Measurements from ENCODE around the gene ZNF598. TPM values are rescaled to one million over a fixed set of nuclear protein-coding genes. Genes with fewer than 3 reads are reported as not detected.

Gene ZNF598
- total and polyA plus RNA-seq, 2 of the 13 experiments (the other 11 are each of a cell fraction or from before 2014, with no cell fraction given), result 13.5 to 14.2 TPM

DNA sequence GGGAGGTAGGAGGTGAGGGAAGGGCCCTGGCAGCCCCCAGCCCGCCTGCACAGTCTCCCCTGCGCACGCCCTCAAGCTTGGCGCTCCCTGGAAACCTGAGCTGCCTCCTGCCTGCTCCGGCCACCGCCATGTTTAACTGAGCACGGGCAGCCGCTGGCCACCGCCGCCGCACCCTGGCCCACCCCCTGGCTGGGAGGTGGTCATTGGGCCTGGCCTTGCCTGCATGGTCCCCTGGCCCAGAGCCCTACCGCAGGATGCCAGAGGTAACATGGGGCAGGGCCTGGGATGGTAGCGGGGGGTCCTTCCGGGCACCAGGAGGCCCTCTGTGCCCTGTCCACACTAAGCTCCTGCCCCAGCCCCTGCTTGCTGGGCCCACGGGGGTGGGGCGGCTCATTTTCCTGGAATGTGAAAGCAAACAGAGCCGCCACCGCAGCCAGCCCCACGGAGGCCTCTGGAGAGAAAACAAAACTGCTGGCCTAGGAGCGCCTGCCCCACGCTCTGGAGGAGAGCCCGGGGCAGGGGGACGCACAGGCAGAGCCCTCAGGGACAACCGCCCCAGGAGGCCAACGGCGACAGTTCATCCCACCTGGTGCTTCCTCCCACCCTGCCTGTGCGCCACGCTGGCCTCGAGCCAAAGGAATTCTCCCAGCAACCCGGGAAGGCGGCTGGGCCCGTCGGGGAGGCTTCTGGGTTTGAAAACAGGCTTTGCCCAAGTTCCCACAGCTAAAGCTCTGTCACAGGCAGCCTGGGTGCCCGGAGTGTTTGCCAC is 26.0 kb upstream of the ZNF598 start (continued):
- TF ChIP-seq HNRNPUL1 (IDR thresholded peaks at IDR 0.05; ENCODE audit: low read depth, low read length) (no peak), RARG (CRISPR knock-in tag; IDR thresholded peaks at IDR 0.05; ENCODE audit: low read depth) (no peak), IKZF5 (CRISPR knock-in tag; IDR thresholded peaks at IDR 0.05) (peak; percentile 86), ZBTB21 (CRISPR knock-in tag; IDR thresholded peaks at IDR 0.05) (no peak; the same call in 1 of the 2 replicates), ZFYVE20 (CRISPR knock-in tag; IDR thresholded peaks at IDR 0.05; ENCODE audit: borderline replicate concordance, low read depth) (no peak), ZNF382 (CRISPR knock-in tag; IDR thresholded peaks at IDR 0.05; ENCODE audit: borderline replicate concordance) (no peak), BCL6 (CRISPR knock-in tag; IDR thresholded peaks at IDR 0.05) (peak; percentile 89), ZNF513 (CRISPR knock-in tag; conservative IDR thresholded peaks at IDR 0.05) (no peak), MED8 (CRISPR knock-in tag; IDR thresholded peaks at IDR 0.05; ENCODE audit: insufficient replicate concordance) (peak; percentile 85), KLF11 (CRISPR knock-in tag; IDR thresholded peaks at IDR 0.05) (peak; percentile 88; the same call in 1 of the 2 replicates), DNMT3B (CRISPR knock-in tag; conservative IDR thresholded peaks at IDR 0.05) (0 out of 2 replicates have a peak, but pooled peaks have one; percentile 58), ZNF614 (CRISPR knock-in tag; IDR thresholded peaks at IDR 0.05; ENCODE audit: borderline replicate concordance) (0 out of 2 replicates have a peak, but pooled peaks have one; percentile 67), MLXIP (CRISPR knock-in tag; IDR thresholded peaks at IDR 0.05; ENCODE audit: borderline replicate concordance) (no peak), SALL1 (CRISPR knock-in tag; IDR thresholded peaks at IDR 0.05) (peak; percentile 69), SIX4 (CRISPR knock-in tag; IDR thresholded peaks at IDR 0.05) (peak; percentile 62; the same call in 1 of the 2 replicates), ZNF570 (CRISPR knock-in tag; IDR thresholded peaks at IDR 0.05; ENCODE audit: borderline replicate concordance) (no peak), ZBTB8A (CRISPR knock-in tag; IDR thresholded peaks at IDR 0.05; ENCODE audit: borderline replicate concordance, low read depth) (no peak)
- TF ChIP-seq, protein P1, sequence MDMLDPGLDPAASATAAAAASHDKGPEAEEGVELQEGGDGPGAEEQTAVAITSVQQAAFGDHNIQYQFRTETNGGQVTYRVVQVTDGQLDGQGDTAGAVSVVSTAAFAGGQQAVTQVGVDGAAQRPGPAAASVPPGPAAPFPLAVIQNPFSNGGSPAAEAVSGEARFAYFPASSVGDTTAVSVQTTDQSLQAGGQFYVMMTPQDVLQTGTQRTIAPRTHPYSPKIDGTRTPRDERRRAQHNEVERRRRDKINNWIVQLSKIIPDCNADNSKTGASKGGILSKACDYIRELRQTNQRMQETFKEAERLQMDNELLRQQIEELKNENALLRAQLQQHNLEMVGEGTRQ (IDR thresholded peaks at IDR 0.05; ENCODE audit: low read depth, low read length), result no peak
- TF ChIP-seq, protein P1 (CRISPR knock-in tag; IDR thresholded peaks at IDR 0.05; ENCODE audit: borderline replicate concordance), result no peak
- TF ChIP-seq, protein P2, sequence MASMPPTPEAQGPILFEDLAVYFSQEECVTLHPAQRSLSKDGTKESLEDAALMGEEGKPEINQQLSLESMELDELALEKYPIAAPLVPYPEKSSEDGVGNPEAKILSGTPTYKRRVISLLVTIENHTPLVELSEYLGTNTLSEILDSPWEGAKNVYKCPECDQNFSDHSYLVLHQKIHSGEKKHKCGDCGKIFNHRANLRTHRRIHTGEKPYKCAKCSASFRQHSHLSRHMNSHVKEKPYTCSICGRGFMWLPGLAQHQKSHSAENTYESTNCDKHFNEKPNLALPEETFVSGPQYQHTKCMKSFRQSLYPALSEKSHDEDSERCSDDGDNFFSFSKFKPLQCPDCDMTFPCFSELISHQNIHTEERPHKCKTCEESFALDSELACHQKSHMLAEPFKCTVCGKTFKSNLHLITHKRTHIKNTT (CRISPR knock-in tag; IDR thresholded peaks at IDR 0.05), result no peak

Measured in HepG2 (cell line).